Peyer's patch (tissue), 4 donors: Measurements from ENCODE around the gene NFIX.

Source experiments
- POLR2A ChIP-seq, 2 donors: fragments of 450-650 bp; IDR thresholded peaks; one replicate each; pipeline ENCODE4 v1.5.1; 2017; ENCODE audit warnings: antibody characterized with exemption in 2 of 2, mild to moderate bottlenecking in 2 of 2, moderate library complexity in 2 of 2
- TF ChIP-seq, protein P1 (sequence below), 6 experiments: fragments of 450-650 bp in 4 of 6; fragments of 200-600 bp in 2 of 6; sonication (generic) in 1 of 6; IDR thresholded peaks; one replicate each; pipeline ENCODE4 v1.5.1; 2017 to 2019; ENCODE audit warnings: antibody characterized with exemption in 6 of 6, mild to moderate bottlenecking in 3 of 6, moderate library complexity in 1 of 6

DNA sequence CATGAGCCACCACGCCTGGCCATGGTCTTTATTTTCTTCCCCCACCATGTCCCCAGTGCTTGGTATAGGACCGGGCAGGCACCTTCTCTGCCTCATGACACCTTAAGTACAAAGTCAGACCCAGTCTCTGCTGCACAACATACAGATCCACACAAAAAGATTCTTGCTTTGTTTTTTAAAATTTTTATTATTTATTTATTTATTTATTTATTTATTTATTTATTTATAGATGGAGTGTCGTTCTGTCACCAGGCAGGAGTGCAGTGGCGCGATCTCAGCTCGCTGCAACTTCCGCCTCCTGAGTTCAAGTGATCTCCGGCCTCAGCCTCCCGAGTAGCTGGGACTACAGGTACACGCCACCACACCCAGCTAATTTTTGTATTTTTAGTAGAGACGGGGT lies 2.5 kb upstream of the NFIX start:
- no peak for TF ChIP-seq POLR2A (IDR thresholded peaks at IDR 0.05)
- TF ChIP-seq, protein P1, sequence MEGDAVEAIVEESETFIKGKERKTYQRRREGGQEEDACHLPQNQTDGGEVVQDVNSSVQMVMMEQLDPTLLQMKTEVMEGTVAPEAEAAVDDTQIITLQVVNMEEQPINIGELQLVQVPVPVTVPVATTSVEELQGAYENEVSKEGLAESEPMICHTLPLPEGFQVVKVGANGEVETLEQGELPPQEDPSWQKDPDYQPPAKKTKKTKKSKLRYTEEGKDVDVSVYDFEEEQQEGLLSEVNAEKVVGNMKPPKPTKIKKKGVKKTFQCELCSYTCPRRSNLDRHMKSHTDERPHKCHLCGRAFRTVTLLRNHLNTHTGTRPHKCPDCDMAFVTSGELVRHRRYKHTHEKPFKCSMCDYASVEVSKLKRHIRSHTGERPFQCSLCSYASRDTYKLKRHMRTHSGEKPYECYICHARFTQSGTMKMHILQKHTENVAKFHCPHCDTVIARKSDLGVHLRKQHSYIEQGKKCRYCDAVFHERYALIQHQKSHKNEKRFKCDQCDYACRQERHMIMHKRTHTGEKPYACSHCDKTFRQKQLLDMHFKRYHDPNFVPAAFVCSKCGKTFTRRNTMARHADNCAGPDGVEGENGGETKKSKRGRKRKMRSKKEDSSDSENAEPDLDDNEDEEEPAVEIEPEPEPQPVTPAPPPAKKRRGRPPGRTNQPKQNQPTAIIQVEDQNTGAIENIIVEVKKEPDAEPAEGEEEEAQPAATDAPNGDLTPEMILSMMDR (IDR thresholded peaks at IDR 0.05), result no peak
